AG04449 (cell line): ENCODE results near the gene CACNG8.

Source experiments
- CTCF ChIA-PET: fragments of 350-600 bp; formaldehyde crosslinking; extraction: SDS; loops from one replicate; lab custom pipeline; 2021; ENCODE audit warnings: antibody characterized with exemption; lab: Yijun Ruan, JAX
- POLR2A ChIA-PET: fragments of 400-600, 350-600 bp; formaldehyde crosslinking; extraction: SDS; loops from one replicate; lab custom pipeline; 2020; ENCODE audit warnings: antibody characterized with exemption, inconsistent platforms; lab: Yijun Ruan, JAX
- DNase-seq: peaks from one replicate; pipeline ENCODE4 v3.0.0-alpha.2; 2010; ENCODE audit warnings: low read depth, low spot score
- H3K4me3 ChIP-seq: 2 replicates; pipeline ENCODE4 v1.5.1; 2011; ENCODE audit warnings: low read depth, mild to moderate bottlenecking, control low read depth, low read length
- CTCF ChIP-seq: IDR thresholded peaks from one replicate; pipeline ENCODE4 v1.5.1; 2011; ENCODE audit warnings: mild to moderate bottlenecking, moderate library complexity, low read length, control low read depth, inconsistent platforms; ENCODE audit not compliant: insufficient read depth; ENCODE audit errors: missing control alignments

The CACNG8 gene

GRCh38 chr19:53994811-53995210 is 32.1 kb downstream of the CACNG8 start:
- TF ChIP-seq CTCF: no peak
- ChIA-PET CTCF (interaction anchor here (1.4 kb wide), 1 partner anchor 35 kb away, joined by 3 read pairs; no protein-coding TSS in a partner anchor), POLR2A (no interaction called here)
- DNase-seq: no peak
- no peak overlapping the region for H3K4me3 ChIP-seq

GRCh38 chr19:53998223-53998622 is 35.5 kb downstream of the CACNG8 start:
- ChIA-PET CTCF (no interaction called here), POLR2A (no interaction called here)
- TF ChIP-seq CTCF: no peak
- no peak overlapping the region for H3K4me3 ChIP-seq
- DNase-seq: no peak

GRCh38 chr19:53999694-54000093 is 37.0 kb downstream of the CACNG8 start:
- POLR2A ChIA-PET: no interaction called here
- TF ChIP-seq CTCF: no peak
- no peak overlapping the region for H3K4me3 ChIP-seq
- no peak for DNase-seq
- CTCF ChIA-PET: no interaction called here

GRCh38 chr19:54001496-54001895 is 38.8 kb downstream of the CACNG8 start:
- POLR2A ChIA-PET: no interaction called here

GRCh38 chr19:54002495-54003315 is 40.0 kb downstream of the CACNG8 start:
- H3K4me3 ChIP-seq: no peak overlapping the region
- TF ChIP-seq CTCF: no peak
- CTCF ChIA-PET: interaction anchor here (1.1 kb wide), 1 partner anchor 21 kb away, joined by 3 read pairs; no protein-coding TSS in a partner anchor
- POLR2A ChIA-PET: no interaction called here
- no peak for DNase-seq

More at GRCh38 chr19:54001496-54001895, 38.8 kb downstream of the CACNG8 start:
- no peak overlapping the region for H3K4me3 ChIP-seq
- no peak for DNase-seq
- CTCF ChIA-PET: interaction anchor here (0.9 kb wide), 2 partner anchors 22 to 208 kb away, joined by 3 read pairs; no protein-coding TSS in a partner anchor
- no peak for TF ChIP-seq CTCF

- no peak overlapping the region for H3K4me3 ChIP-seq
- ChIA-PET CTCF (interaction anchor here (0.8 to 1.5 kb wide), 2 partner anchors 15 to 217 kb away, joined by 3 to 8 read pairs; no protein-coding TSS in a partner anchor), POLR2A (no interaction called here)
- DNase-seq: no peak
- no peak for TF ChIP-seq CTCF
These were observed 46.7 kb downstream of the CACNG8 start for GRCh38 chr19:54009440-54009839.
